OCI-LY7 (cell line): Measurements from ENCODE around the gene MAG. TPM values are rescaled to one million over a fixed set of nuclear protein-coding genes. Genes with fewer than 3 reads are reported as not detected.
"Not testable (repeated sequence)": the region's sequence is repeated elsewhere in the genome, so short reads cannot be mapped to it uniquely, and the experiment has no call there.

Experiments used
- BruUV-seq: library from RNA; stranded (reverse); fragments of 400-500 nt; replicated peaks from 2 replicates; lab custom pipeline; 2021; lab: Mats Ljungman, UMichigan
- CTCF ChIA-PET: fragments of 300-600 bp; sonication (Branson Sonifier 250); formaldehyde crosslinking; loops from one replicate; lab custom pipeline; 2022; ENCODE audit warnings: antibody characterized with exemption; ENCODE audit not compliant: unreplicated experiment; lab: Charles Lee
- POLR2A ChIA-PET: fragments of 300-600 bp; sonication (Branson Sonifier 250); formaldehyde crosslinking; loops from one replicate; lab custom pipeline; 2022; ENCODE audit warnings: antibody characterized with exemption; lab: Charles Lee
- DNase-seq: peaks from one replicate; pipeline ENCODE4 v3.0.0-alpha.2; 2015; ENCODE audit warnings: low spot score
- H2AFZ ChIP-seq: fragments of 200-600 bp; sonication (generic), shearing (Covaris generic); 2 replicates; pipeline ENCODE4 v1.6.1; 2014; ENCODE audit warnings: mild to moderate bottlenecking, antibody characterized with exemption, low read length, moderate library complexity
- H3K27ac ChIP-seq: fragments of 200-600 bp; sonication (generic); 2 replicates; pipeline ENCODE4 v1.5.1; 2014; ENCODE audit warnings: mixed run types, low read depth, mild to moderate bottlenecking, moderate library complexity, low read length, inconsistent platforms; ENCODE audit not compliant: poor library complexity, severe bottlenecking
- H3K36me3 ChIP-seq: fragments of 200-600 bp; sonication (generic); 2 replicates; pipeline ENCODE4 v1.6.1; 2014; ENCODE audit warnings: mild to moderate bottlenecking, antibody characterized with exemption, low read length, moderate library complexity, mixed read lengths; ENCODE audit not compliant: insufficient read depth
- H3K4me1 ChIP-seq: fragments of 200-600 bp; sonication (generic); 2 replicates; pipeline ENCODE4 v1.5.1; 2014; ENCODE audit warnings: mild to moderate bottlenecking, low read length; ENCODE audit not compliant: insufficient read depth, poor library complexity, severe bottlenecking
- H3K4me2 ChIP-seq: fragments of 200-600 bp; sonication (generic); 2 replicates; pipeline ENCODE4 v1.6.1; 2014; ENCODE audit warnings: mild to moderate bottlenecking, low read length
- H3K4me3 ChIP-seq: fragments of 200-600 bp; sonication (generic); 2 replicates; pipeline ENCODE4 v1.5.1; 2014; ENCODE audit warnings: mild to moderate bottlenecking, low read depth, low read length; ENCODE audit not compliant: poor library complexity, severe bottlenecking
- H3K79me2 ChIP-seq: fragments of 200-600 bp; sonication (generic); 2 replicates; pipeline ENCODE4 v1.6.1; 2016; ENCODE audit warnings: low read depth, mild to moderate bottlenecking, low read length, moderate library complexity, mixed read lengths; ENCODE audit not compliant: insufficient read depth
- H3K9me2 ChIP-seq: fragments of 200-600 bp; sonication (generic); 2 replicates; pipeline ENCODE4 v1.6.1; 2016; ENCODE audit warnings: mild to moderate bottlenecking, low read length, mixed read lengths; ENCODE audit not compliant: insufficient read depth
- H3K9me3 ChIP-seq: fragments of 200-600 bp; sonication (generic); 2 replicates; pipeline ENCODE4 v1.6.1; 2014; ENCODE audit warnings: mild to moderate bottlenecking, mixed run types, low read length, mixed read lengths
- H4K20me1 ChIP-seq: fragments of 200-600 bp; sonication (generic); 2 replicates; pipeline ENCODE4 v1.6.1; 2014; ENCODE audit warnings: mild to moderate bottlenecking, antibody characterized with exemption, low read length, moderate library complexity, mixed read lengths; ENCODE audit not compliant: insufficient read depth
- CTCF ChIP-seq: fragments of 200-600 bp; sonication (generic); conservative IDR thresholded peaks from 2 replicates; pipeline ENCODE4 v1.5.1; 2014; ENCODE audit warnings: mild to moderate bottlenecking, antibody characterized with exemption, low read length, moderate library complexity, mixed read lengths
- EZH2phosphoT487 ChIP-seq: fragments of 200-600 bp; sonication (generic); IDR thresholded peaks from 2 replicates; pipeline ENCODE4 v1.6.1; 2018; ENCODE audit warnings: low read depth, borderline replicate concordance, mild to moderate bottlenecking, mixed run types, antibody characterized with exemption, low read length, moderate library complexity, mixed read lengths
- intact Hi-C: fragments of 100-400 bp; cut with micrococcal nuclease; formaldehyde crosslinking; loops from one replicate; pipeline ENCODE4 v1.10.0; 2022; ENCODE audit not compliant: unreplicated experiment
- total RNA-seq, 2 experiments: library from RNA; depleted of rRNA in 1 of 2; stranded (reverse); fragments of >200 nt in 1 of 2; shearing (Covaris generic) in 1 of 2; gene quantifications; 2 replicates each; pipeline ENCODE4 v1.2.3, GENCODE V29; 2014 to 2022

Gene MAG
- total RNA-seq, 2 experiments from 2014 or later, result 4.6 to 10.1 TPM

GRCh38 chr19:35284153-35285094 lies 7.5 kb upstream of the MAG start:
- BruUV-seq, result no TSS peak
- no peak for DNase-seq
- POLR2A ChIA-PET, result interaction anchor here (0.7 kb wide), 1 partner anchor 263 kb away, joined by 3 read pairs; no protein-coding TSS in a partner anchor
- peaks cover 18% of the 10 kb centered on the region for H3K4me1 ChIP-seq
- CTCF ChIA-PET, result interaction anchor here (0.6 kb wide), 1 partner anchor 8 kb away, joined by 3 read pairs; no protein-coding TSS in a partner anchor
- H3K9me3 ChIP-seq, result no peaks in the 10 kb centered on the region
- no peak overlapping the region for H3K4me2 ChIP-seq
- H3K79me2 ChIP-seq, result no peaks in the 10 kb centered on the region
- no peaks in the 10 kb centered on the region for H3K9me2 ChIP-seq
- no peak overlapping the region for H3K4me3 ChIP-seq
- intact Hi-C loops, result no loop called here
- TF ChIP-seq EZH2phosphoT487 (no peak), CTCF (no peak)
- H2AFZ ChIP-seq, result no peak overlapping the region
- H3K27ac ChIP-seq, result no peak overlapping the region
- no peaks in the 10 kb centered on the region for H4K20me1 ChIP-seq
- peaks cover 7% of the 10 kb centered on the region; the same call in 1 of the 2 replicates for H3K36me3 ChIP-seq

- no peaks in the 10 kb centered on the region for H4K20me1 ChIP-seq
- H3K79me2 ChIP-seq, result no peaks in the 10 kb centered on the region
- peaks cover 12% of the 10 kb centered on the region for H3K4me1 ChIP-seq
- H3K36me3 ChIP-seq, result 0 out of 2 replicates have a peak, but pooled peaks cover 4% of the 10 kb centered on the region
- no peak overlapping the region for H3K4me2 ChIP-seq
- intact Hi-C loops, result no loop called here
- TF ChIP-seq CTCF (no peak), EZH2phosphoT487 (no peak)
- H3K9me3 ChIP-seq, result no peaks in the 10 kb centered on the region
- ChIA-PET POLR2A (no interaction called here), CTCF (interaction anchor here (0.6 kb wide), 1 partner anchor 143 kb away, joined by 20 read pairs; no protein-coding TSS in a partner anchor)
- H2AFZ ChIP-seq, result no peak overlapping the region
- no peaks in the 10 kb centered on the region for H3K9me2 ChIP-seq
- DNase-seq, result no peak
- H3K4me3 ChIP-seq, result no peak overlapping the region
- BruUV-seq, result no TSS peak
- no peak overlapping the region for H3K27ac ChIP-seq
Measured at GRCh38 chr19:35285095-35285449, 6.9 kb upstream of the MAG start.

- H3K9me3 ChIP-seq, H3K4me2 ChIP-seq, DNase-seq, H3K27ac ChIP-seq, BruUV-seq, H4K20me1 ChIP-seq, H2AFZ ChIP-seq, POLR2A ChIA-PET, H3K4me3 ChIP-seq, H3K4me1 ChIP-seq, H3K79me2 ChIP-seq, intact Hi-C loops, H3K9me2 ChIP-seq, H3K36me3 ChIP-seq: not testable (repeated sequence)
- CTCF ChIA-PET, result interaction anchor here (0.6 kb wide), 1 partner anchor 143 kb away, joined by 20 read pairs; no protein-coding TSS in a partner anchor
Measured at GRCh38 chr19:35285465-35285864, 6.5 kb upstream of the MAG start.

- H2AFZ ChIP-seq, H3K36me3 ChIP-seq, H3K9me3 ChIP-seq, H3K4me1 ChIP-seq, DNase-seq, H3K4me2 ChIP-seq, H4K20me1 ChIP-seq, H3K9me2 ChIP-seq, H3K4me3 ChIP-seq, H3K79me2 ChIP-seq, BruUV-seq, intact Hi-C loops, POLR2A ChIA-PET, H3K27ac ChIP-seq: not testable (repeated sequence)
- CTCF ChIA-PET, result interaction anchor here (0.6 kb wide), 1 partner anchor 171 kb away, joined by 3 read pairs; no protein-coding TSS in a partner anchor
Measured at GRCh38 chr19:35286101-35286500, 5.9 kb upstream of the MAG start.
